ENCODE measurements around the gene PEMT. TPM values are rescaled to one million over a fixed set of nuclear protein-coding genes. Genes with fewer than 3 reads are reported as not detected.

The PEMT gene
- total and polyA plus RNA-seq, 2 of the 4 experiments (the other 2 are of a cell fraction) = 23.3 to 49.5 TPM

DNA sequence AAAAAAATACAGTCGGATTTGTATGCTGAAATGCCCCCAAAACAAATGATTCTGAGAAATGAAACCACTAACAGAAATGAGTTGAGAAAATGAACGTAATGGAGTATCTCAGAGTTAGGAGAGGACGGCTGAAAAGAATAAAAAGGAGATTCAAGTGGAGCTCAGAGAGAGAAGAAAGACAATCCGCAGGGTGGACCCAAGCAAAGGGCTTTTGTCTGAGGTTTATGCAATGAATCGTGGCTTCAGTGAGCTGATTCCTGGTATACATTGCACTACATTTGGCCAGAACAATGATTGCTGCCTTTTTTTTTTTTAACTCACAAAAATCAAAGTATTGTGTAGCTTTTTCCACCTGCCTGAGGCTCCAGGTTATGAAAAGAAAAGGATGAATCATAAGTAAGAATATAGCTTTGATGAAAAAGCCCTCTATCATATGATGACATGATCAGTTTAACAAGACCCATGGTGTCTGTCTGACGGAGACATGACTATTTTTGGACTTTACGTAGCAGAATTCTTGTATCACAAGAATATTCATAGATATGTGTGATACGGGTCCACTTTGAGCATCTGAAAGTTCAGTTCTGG is 119.1 kb downstream of the PEMT start:
- Histone ChIP-seq H2AK5ac (ENCODE audit: low read depth, low read length) (no peak overlapping the region), H4K20me1 (ENCODE audit: insufficient read depth, low read length) (no peaks in the 10 kb centered on the region), H3K4me3 (ENCODE audit: insufficient read depth, low read depth, low read length) (no peak overlapping the region), H2BK20ac (ENCODE audit: low read depth, low read length) (no peak overlapping the region), H3K56ac (ENCODE audit: extremely low read depth, insufficient read depth, low read length) (no peak overlapping the region), H3K23ac (ENCODE audit: low read depth, low read length) (no peak overlapping the region), H3K4ac (ENCODE audit: low read depth, low read length) (no peak overlapping the region), H3K9me3 (ENCODE audit: control insufficient read depth, insufficient read depth, low read length) (no peaks in the 10 kb centered on the region), H3K18ac (ENCODE audit: low read depth, low read length) (no peak overlapping the region), H3K14ac (replicated peaks; ENCODE audit: low read depth, low read length) (no peak overlapping the region), H2AFZ (replicated peaks; ENCODE audit: low read length, poor library complexity) (no peak overlapping the region), H2BK5ac (ENCODE audit: low read depth, low read length, poor library complexity, severe bottlenecking) (no peak overlapping the region), H2BK120ac (ENCODE audit: low read depth, low read length) (no peak overlapping the region), H3K9me1 (ENCODE audit: insufficient read depth, low read length) (no peaks in the 10 kb centered on the region), H2BK15ac (ENCODE audit: low read depth, low read length) (no peak overlapping the region), H3K4me2 (ENCODE audit: low read depth, low read length) (no peak overlapping the region), H4K8ac (ENCODE audit: low read depth in 2 of 2, low read length in 2 of 2) (no peak overlapping the region), H3K9ac (ENCODE audit: low read depth, low read length) (no peak overlapping the region), H2AK9ac (replicated peaks; ENCODE audit: low read depth, low read length, poor library complexity) (no peak overlapping the region), H3K27me3 (ENCODE audit: control insufficient read depth, insufficient read depth, low read length) (peaks cover 44% of the 10 kb centered on the region), H3K79me1 (ENCODE audit: low read depth in 1 of 2, low read length in 2 of 2) (peaks cover 6 to 7% of the 10 kb centered on the region in 2 experiments; a peak in 3 of 4 replicates), H3K36me3 (ENCODE audit: control insufficient read depth, insufficient read depth, low read length) (no peaks in the 10 kb centered on the region), H3K27ac (ENCODE audit: insufficient read depth, low read length) (no peak overlapping the region), H4K5ac (ENCODE audit: low read depth, low read length) (no peak overlapping the region), H3K4me1 (ENCODE audit: control insufficient read depth, insufficient read depth, low read length) (peaks cover 3% of the 10 kb centered on the region), H4K91ac (ENCODE audit: insufficient read depth, low read depth, low read length) (no peak overlapping the region)
- WGBS, 2 experiments (ENCODE audit: extremely low coverage in 2 of 2, insufficient read length in 1 of 2) = 80% methylated on average over 2 of the region's 8 CpGs; no CpG with 5 or more reads in 1 of the 2 experiments
- in situ Hi-C loops (cut with MboI; ENCODE audit: low sequenced_read_pairs) (no loop called here), intact Hi-C loops (cut with micrococcal nuclease) (no loop called here), dilution Hi-C loops (cut with HindIII; ENCODE audit: low sequenced_read_pairs, unreplicated experiment) (no loop called here)
- ATAC-seq (ENCODE audit: low read depth) (no peak), DNase-seq (no peak)
- TF ChIP-seq SMC3 (IDR thresholded peaks at IDR 0.05; ENCODE audit: low read depth, low read length) = no peak
- TF ChIP-seq NFE2L2 (IDR thresholded peaks at IDR 0.05; ENCODE audit: low read depth, low read length) = no peak
- TF ChIP-seq, protein P1, sequence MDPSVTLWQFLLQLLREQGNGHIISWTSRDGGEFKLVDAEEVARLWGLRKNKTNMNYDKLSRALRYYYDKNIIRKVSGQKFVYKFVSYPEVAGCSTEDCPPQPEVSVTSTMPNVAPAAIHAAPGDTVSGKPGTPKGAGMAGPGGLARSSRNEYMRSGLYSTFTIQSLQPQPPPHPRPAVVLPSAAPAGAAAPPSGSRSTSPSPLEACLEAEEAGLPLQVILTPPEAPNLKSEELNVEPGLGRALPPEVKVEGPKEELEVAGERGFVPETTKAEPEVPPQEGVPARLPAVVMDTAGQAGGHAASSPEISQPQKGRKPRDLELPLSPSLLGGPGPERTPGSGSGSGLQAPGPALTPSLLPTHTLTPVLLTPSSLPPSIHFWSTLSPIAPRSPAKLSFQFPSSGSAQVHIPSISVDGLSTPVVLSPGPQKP (IDR thresholded peaks at IDR 0.05; ENCODE audit: borderline replicate concordance, low read depth, low read length) = no peak
- no peak for TF ChIP-seq BHLHE40 (IDR thresholded peaks at IDR 0.05; ENCODE audit: low read depth, low read length)
- ChIA-PET POLR2A (ENCODE audit: unreplicated experiment) (no interaction called here), CTCF (interaction anchor here (0.7 kb wide), 1 partner anchor 17 kb away, joined by 3 read pairs; no protein-coding TSS in a partner anchor)
- no TSS peak for BruUV-seq (replicated peaks)

Measured in IMR-90 (cell line).